GM18951 (cell line): ENCODE results near the gene CHIT1.

Source experiments
- POLR2A ChIP-seq: IDR thresholded peaks from 4 replicates; pipeline ENCODE4 v1.6.1; 2011; ENCODE audit warnings: mild to moderate bottlenecking; ENCODE audit not compliant: insufficient read length, insufficient read depth; ENCODE audit errors: extremely low read depth
- in situ Hi-C: fragments of 300-500 bp; cut with MboI; formaldehyde crosslinking; loops from one replicate; pipeline ENCODE4 v1.12.0; 2022; ENCODE audit warnings: low sequenced_read_pairs, mixed read lengths, inconsistent platforms; ENCODE audit not compliant: unreplicated experiment

Gene CHIT1

GRCh38 chr1:203177036-203177405 is 52.5 kb downstream of the CHIT1 start:
- in situ Hi-C loops, result no loop called here
- no peak for TF ChIP-seq POLR2A

GRCh38 chr1:203176273-203177035 is 53.0 kb downstream of the CHIT1 start:
- in situ Hi-C loops, result no loop called here
- no peak for TF ChIP-seq POLR2A

GRCh38 chr1:203175827-203176241 is 53.6 kb downstream of the CHIT1 start:
- in situ Hi-C loops, result no loop called here
- TF ChIP-seq POLR2A, result no peak

GRCh38 chr1:203175237-203175826 is 54.1 kb downstream of the CHIT1 start, which contains the start of gene MYBPH:
MYBPH (minus strand) TSS chr1:203175826; CDS start chr1:203175755, 71 bp downstream.
- in situ Hi-C loops, result no loop called here
- no peak for TF ChIP-seq POLR2A

- TF ChIP-seq POLR2A, result no peak
- in situ Hi-C loops, result loop anchor here (5.0 kb wide), 1 partner anchor 43 kb away; no protein-coding TSS in a partner anchor
Measured at GRCh38 chr1:203174324-203174985, 55.0 kb downstream of the CHIT1 start.

- no peak for TF ChIP-seq POLR2A
Measured at GRCh38 chr1:203173566-203173965, 55.9 kb downstream of the CHIT1 start.

GRCh38 chr1:203173011-203173555 is 56.4 kb downstream of the CHIT1 start:
- in situ Hi-C loops, result loop anchor here (5.0 kb wide), 1 partner anchor 44 kb away; no protein-coding TSS in a partner anchor
- TF ChIP-seq POLR2A, result no peak

More at GRCh38 chr1:203173566-203173965, 55.9 kb downstream of the CHIT1 start:
- in situ Hi-C loops, result loop anchor here (5.0 kb wide), 1 partner anchor 44 kb away; no protein-coding TSS in a partner anchor

GRCh38 chr1:203172184-203173010 is 57.1 kb downstream of the CHIT1 start:
- in situ Hi-C loops, result loop anchor here (5.0 kb wide), 1 partner anchor 45 kb away; no protein-coding TSS in a partner anchor
- TF ChIP-seq POLR2A, result no peak

GRCh38 chr1:203171341-203172183 is 57.9 kb downstream of the CHIT1 start:
- in situ Hi-C loops, result loop anchor here (5.0 kb wide), 1 partner anchor 46 kb away; no protein-coding TSS in a partner anchor
- no peak for TF ChIP-seq POLR2A

- TF ChIP-seq POLR2A, result no peak
- in situ Hi-C loops, result loop anchor here (5.0 kb wide), 1 partner anchor 47 kb away; no protein-coding TSS in a partner anchor
Measured at GRCh38 chr1:203170625-203171330, 58.7 kb downstream of the CHIT1 start.
